ENCODE measurements around the gene NPTX2. TPM values are rescaled to one million over a fixed set of nuclear protein-coding genes. Genes with fewer than 3 reads are reported as not detected.

The NPTX2 gene
- total RNA-seq, 4 donors from 2014 or later, result 2.3 to 4.8 (median 3.6) TPM

DNA sequence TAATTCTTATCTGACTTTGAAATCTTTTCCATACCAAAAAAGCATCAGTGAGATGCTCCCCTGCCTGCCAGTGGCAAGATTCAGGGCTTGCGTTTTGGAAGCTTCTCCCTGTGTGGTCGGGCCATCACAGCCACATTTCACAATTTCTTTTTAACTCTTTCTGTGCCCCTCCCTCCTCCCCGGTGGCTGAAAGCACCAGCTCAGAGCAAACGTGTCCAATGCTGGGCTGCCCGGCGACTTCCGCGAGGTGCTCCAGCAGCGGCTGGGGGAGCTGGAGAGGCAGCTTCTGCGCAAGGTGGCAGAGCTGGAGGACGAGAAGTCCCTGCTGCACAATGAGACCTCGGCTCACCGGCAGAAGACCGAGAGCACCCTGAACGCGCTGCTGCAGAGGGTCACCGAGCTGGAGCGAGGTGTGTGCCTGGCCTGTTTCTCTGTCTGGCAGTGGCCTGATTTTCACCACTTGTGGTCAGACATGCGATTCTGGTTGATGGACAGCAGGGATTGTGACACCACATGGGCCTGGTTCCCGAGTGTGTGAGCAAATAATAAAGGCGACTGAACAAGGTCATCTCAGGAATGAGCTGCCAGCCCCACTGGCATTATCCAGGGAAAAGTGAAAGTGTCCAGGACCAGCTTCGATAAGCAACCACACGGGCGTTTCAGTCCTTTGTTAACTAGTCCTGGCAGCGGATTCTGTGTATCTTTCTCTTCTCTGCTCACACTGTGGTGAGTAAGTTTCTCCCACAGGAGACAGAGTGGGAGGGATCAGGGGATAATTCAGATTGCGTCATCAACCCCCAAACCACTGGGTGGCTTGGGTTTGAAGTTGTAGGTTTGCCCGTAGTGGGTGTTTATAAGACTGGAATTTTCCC, 2.6 kb downstream of the NPTX2 start:
- TF ChIP-seq CTCF (IDR thresholded peaks at IDR 0.05), result no peak
- TF ChIP-seq POLR2A (IDR thresholded peaks at IDR 0.05), result no peak
- Histone ChIP-seq H3K27me3 (no peaks in the 10 kb centered on the region), H3K9me3 (no peaks in the 10 kb centered on the region), H3K4me1 (peaks cover 0 to 8% of the 10 kb centered on the region in 2 donors), H3K4me3 (replicated peaks in 1 of 3) (no peak overlapping the region), H3K36me3 (no peaks in the 10 kb centered on the region), H3K27ac (no peak overlapping the region)
- 26 to 27% methylated on average over 25 to 27 of the region's 27 CpGs for WGBS, 2 donors
- no peak for DNase-seq
- intact Hi-C loops (cut with DNase I), result no loop called here

DNA sequence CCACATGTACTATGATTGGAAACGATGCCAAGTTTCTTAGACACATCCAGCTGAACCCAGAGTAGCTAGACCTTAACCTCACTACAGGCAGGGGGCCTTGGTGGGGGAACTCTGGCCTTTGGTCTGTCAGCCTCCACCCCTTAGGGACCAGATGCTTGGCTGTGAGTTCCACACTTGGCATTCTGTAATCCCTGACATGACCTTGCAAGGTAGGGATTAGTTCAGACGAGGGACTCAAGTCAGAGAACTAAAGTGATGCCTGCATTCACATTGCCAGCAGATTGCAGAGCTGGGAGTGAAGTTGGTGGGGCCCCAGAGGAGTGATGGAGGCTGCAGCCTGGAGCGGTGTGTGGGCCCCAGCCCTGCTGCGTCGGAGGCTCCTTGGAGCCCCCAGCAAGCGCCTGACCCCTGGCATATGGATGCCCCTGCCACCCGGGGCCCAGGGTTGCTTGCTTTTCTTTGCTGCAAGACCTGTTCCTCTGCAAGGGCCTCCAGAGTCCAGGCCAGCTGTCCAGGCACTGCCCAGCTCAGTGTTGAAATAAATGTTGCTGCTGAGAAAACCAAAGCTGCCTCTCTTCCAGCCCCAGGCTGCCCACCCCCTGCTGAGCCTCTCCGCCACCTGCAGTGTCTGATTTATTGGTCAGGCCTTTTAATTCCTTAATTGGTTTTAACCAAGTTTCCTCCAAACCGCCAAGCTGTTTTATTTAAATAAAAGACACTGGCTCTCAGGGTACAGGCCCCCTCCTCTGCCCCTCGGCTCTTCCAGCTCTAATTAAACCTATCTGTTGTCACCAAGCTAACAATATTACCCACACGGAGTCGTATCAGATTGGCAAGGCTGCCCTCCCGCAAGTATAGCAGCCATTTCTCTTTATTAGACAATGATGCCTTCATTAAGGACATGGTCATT, 4.7 kb downstream of the NPTX2 start:
- no peaks in the 10 kb centered on the region for H3K36me3 ChIP-seq
- H3K4me3 ChIP-seq (replicated peaks in 1 of 3), result no peak overlapping the region
- TF ChIP-seq POLR2A (IDR thresholded peaks at IDR 0.05), result no peak
- TF ChIP-seq CTCF (IDR thresholded peaks at IDR 0.05), result no peak
- intact Hi-C loops (cut with DNase I), result no loop called here
- 68 to 70% methylated on average over 13 of the region's 13 CpGs for WGBS, 2 donors
- no peaks in the 10 kb centered on the region for H3K9me3 ChIP-seq
- peaks cover 0 to 4% of the 10 kb centered on the region in 2 donors for H3K4me1 ChIP-seq
- DNase-seq, result no peak
- H3K27me3 ChIP-seq, result no peaks in the 10 kb centered on the region
- H3K27ac ChIP-seq, result no peak overlapping the region

DNA sequence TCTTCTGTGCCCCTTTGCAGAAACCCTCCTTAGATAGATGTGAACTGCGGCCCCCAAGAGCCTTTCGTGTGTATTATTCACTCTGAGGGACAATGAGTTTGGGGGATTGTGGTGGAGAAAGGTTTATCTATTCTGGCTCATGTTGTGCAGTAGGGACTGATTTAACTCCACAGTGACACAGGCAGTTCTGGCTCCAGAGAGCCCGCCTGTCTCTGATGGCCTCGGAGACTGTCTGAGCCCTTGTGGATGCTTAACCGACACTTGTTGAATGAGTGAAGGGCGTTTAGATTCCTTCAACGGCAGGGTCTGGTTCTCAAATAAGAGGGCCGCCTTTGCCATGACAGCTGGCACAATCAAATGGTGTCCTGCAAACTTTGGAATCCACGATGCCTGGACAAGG, 5.8 kb downstream of the NPTX2 start:
- Histone ChIP-seq H3K36me3 (no peaks in the 10 kb centered on the region), H3K4me3 (replicated peaks in 1 of 3) (no peak overlapping the region), H3K27me3 (no peaks in the 10 kb centered on the region), H3K27ac (no peak overlapping the region), H3K9me3 (no peaks in the 10 kb centered on the region), H3K4me1 (no peaks in the 10 kb centered on the region)
- TF ChIP-seq POLR2A (IDR thresholded peaks at IDR 0.05) (no peak), CTCF (IDR thresholded peaks at IDR 0.05) (no peak)
- WGBS, 2 donors, result 64 to 71% methylated on average over 9 of the region's 9 CpGs
- no peak for DNase-seq
- intact Hi-C loops (cut with DNase I), result no loop called here

DNA sequence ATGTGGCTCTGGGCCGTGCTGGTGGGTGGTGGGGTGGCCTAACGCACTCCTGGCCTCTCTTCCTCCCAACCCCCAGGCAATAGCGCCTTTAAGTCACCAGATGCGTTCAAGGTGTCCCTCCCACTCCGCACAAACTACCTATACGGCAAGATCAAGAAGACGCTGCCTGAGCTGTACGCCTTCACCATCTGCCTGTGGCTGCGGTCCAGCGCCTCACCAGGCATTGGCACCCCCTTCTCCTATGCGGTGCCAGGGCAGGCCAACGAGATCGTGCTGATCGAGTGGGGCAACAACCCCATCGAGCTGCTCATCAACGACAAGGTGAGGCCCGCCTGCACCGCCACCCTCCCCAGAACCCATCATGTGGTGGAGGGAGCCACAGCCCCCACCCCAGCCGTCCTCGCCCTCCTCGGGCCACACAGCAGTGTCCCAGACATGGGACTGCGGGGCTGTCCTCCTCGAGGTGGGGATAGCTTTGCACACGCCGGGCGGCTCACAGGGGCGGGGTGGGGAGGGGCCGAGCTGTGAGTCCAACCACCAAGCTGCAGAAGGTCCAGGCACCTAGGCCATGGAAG, 7.8 kb downstream of the NPTX2 start:
- Histone ChIP-seq H3K4me1 (no peaks in the 10 kb centered on the region), H3K9me3 (no peaks in the 10 kb centered on the region), H3K27ac (no peak overlapping the region), H3K36me3 (no peaks in the 10 kb centered on the region), H3K4me3 (replicated peaks in 1 of 3) (no peak overlapping the region), H3K27me3 (no peaks in the 10 kb centered on the region)
- 100% methylated on average over 5 to 7 of the region's 28 CpGs for whole genome bisulfite sequencing, 2 donors
- intact Hi-C loops (cut with DNase I), result no loop called here
- no peak for DNase-seq
- TF ChIP-seq CTCF (IDR thresholded peaks at IDR 0.05) (no peak), POLR2A (IDR thresholded peaks at IDR 0.05) (no peak)
